H7 (cell line): ENCODE data around the gene CANT1. TPM values are rescaled to one million over a fixed set of nuclear protein-coding genes. Genes with fewer than 3 reads are reported as not detected.

ENCODE experiments used
- DNase-seq: peaks from one replicate; pipeline ENCODE4 v3.0.0; 2012
- H3K27me3 ChIP-seq: 2 replicates; pipeline ENCODE4 v1.6.0; 2011; ENCODE audit warnings: mild to moderate bottlenecking, low read length; ENCODE audit not compliant: control insufficient read depth, insufficient read depth
- H3K36me3 ChIP-seq: replicated peaks from 2 replicates; pipeline ENCODE4 v1.5.1; 2011; ENCODE audit warnings: low read length; ENCODE audit not compliant: control insufficient read depth, insufficient read depth
- H3K4me3 ChIP-seq: 2 replicates; pipeline ENCODE4 v1.5.1; 2011; ENCODE audit warnings: low read depth, mild to moderate bottlenecking, control low read depth, low read length, moderate library complexity; ENCODE audit not compliant: insufficient read depth
- total RNA-seq: library from RNA; depleted of rRNA; stranded (reverse); fragments of >200 nt; shearing (Covaris generic); gene quantifications from 2 replicates; pipeline ENCODE4 v1.2.3, GENCODE V29; 2014

The CANT1 gene
- total RNA-seq, 1 experiment from 2014 or later, result 29.6 TPM

- no peak for DNase-seq
- H3K27me3 ChIP-seq, result no peaks in the 10 kb centered on the region
- H3K36me3 ChIP-seq, result no peaks in the 10 kb centered on the region
- no peak overlapping the region for H3K4me3 ChIP-seq
Measured at GRCh38 chr17:78977997-78978973, 31.3 kb downstream of the CANT1 start.

- DNase-seq, result no peak
- Histone ChIP-seq H3K4me3 (no peak overlapping the region), H3K27me3 (no peaks in the 10 kb centered on the region), H3K36me3 (no peaks in the 10 kb centered on the region)
Measured at GRCh38 chr17:78977681-78977943, 32.0 kb downstream of the CANT1 start.

GRCh38 chr17:78976907-78977680, 32.5 kb downstream of the CANT1 start:
- no peaks in the 10 kb centered on the region for H3K36me3 ChIP-seq
- no peak overlapping the region for H3K4me3 ChIP-seq
- DNase-seq, result no peak
- no peaks in the 10 kb centered on the region for H3K27me3 ChIP-seq

- peak; percentile 64 for DNase-seq
- no peaks in the 10 kb centered on the region for H3K36me3 ChIP-seq
- no peaks in the 10 kb centered on the region for H3K27me3 ChIP-seq
- H3K4me3 ChIP-seq, result no peak overlapping the region
Measured at GRCh38 chr17:78974635-78975591, 34.7 kb downstream of the CANT1 start.

GRCh38 chr17:78973792-78974520, 35.6 kb downstream of the CANT1 start:
- peak; percentile 60 for DNase-seq
- no peaks in the 10 kb centered on the region for H3K27me3 ChIP-seq
- no peak overlapping the region for H3K4me3 ChIP-seq
- H3K36me3 ChIP-seq, result no peaks in the 10 kb centered on the region

GRCh38 chr17:78973196-78973595, 36.4 kb downstream of the CANT1 start:
- H3K36me3 ChIP-seq, result no peaks in the 10 kb centered on the region
- peak; percentile 88 for DNase-seq
- H3K4me3 ChIP-seq, result no peak overlapping the region
- no peaks in the 10 kb centered on the region for H3K27me3 ChIP-seq

GRCh38 chr17:78972507-78973105, 37.0 kb downstream of the CANT1 start:
- Histone ChIP-seq H3K4me3 (no peak overlapping the region), H3K36me3 (no peaks in the 10 kb centered on the region), H3K27me3 (no peaks in the 10 kb centered on the region)
- peak; percentile 59 for DNase-seq

- peak; percentile 36 for DNase-seq
- no peaks in the 10 kb centered on the region for H3K36me3 ChIP-seq
- H3K27me3 ChIP-seq, result no peaks in the 10 kb centered on the region
- H3K4me3 ChIP-seq, result no peak overlapping the region
Measured at GRCh38 chr17:78971756-78972506, 37.6 kb downstream of the CANT1 start.

GRCh38 chr17:78970834-78971755, 38.5 kb downstream of the CANT1 start:
- Histone ChIP-seq H3K4me3 (no peak overlapping the region), H3K36me3 (no peaks in the 10 kb centered on the region), H3K27me3 (no peaks in the 10 kb centered on the region)
- peak; percentile 93 for DNase-seq

GRCh38 chr17:78969865-78970264, 39.7 kb downstream of the CANT1 start:
- no peak overlapping the region for H3K4me3 ChIP-seq
- DNase-seq, result peak; percentile 25
- H3K36me3 ChIP-seq, result no peaks in the 10 kb centered on the region
- no peaks in the 10 kb centered on the region for H3K27me3 ChIP-seq

GRCh38 chr17:78967782-78968362, 41.7 kb downstream of the CANT1 start:
- no peaks in the 10 kb centered on the region for H3K27me3 ChIP-seq
- DNase-seq, result no peak
- no peak overlapping the region for H3K4me3 ChIP-seq
- H3K36me3 ChIP-seq, result no peaks in the 10 kb centered on the region
